Fibroblast of the conjunctiva (primary cell): Measurements from ENCODE around the gene CEP295NL.

ENCODE experiments used
- DNase-seq: peaks from one replicate; pipeline ENCODE4 v3.0.0-alpha.2; 2010; ENCODE audit warnings: low read depth

The CEP295NL gene

GRCh38 chr17:78864117-78864516 is 38.9 kb downstream of the CEP295NL start:
- DNase-seq = no peak

DNA sequence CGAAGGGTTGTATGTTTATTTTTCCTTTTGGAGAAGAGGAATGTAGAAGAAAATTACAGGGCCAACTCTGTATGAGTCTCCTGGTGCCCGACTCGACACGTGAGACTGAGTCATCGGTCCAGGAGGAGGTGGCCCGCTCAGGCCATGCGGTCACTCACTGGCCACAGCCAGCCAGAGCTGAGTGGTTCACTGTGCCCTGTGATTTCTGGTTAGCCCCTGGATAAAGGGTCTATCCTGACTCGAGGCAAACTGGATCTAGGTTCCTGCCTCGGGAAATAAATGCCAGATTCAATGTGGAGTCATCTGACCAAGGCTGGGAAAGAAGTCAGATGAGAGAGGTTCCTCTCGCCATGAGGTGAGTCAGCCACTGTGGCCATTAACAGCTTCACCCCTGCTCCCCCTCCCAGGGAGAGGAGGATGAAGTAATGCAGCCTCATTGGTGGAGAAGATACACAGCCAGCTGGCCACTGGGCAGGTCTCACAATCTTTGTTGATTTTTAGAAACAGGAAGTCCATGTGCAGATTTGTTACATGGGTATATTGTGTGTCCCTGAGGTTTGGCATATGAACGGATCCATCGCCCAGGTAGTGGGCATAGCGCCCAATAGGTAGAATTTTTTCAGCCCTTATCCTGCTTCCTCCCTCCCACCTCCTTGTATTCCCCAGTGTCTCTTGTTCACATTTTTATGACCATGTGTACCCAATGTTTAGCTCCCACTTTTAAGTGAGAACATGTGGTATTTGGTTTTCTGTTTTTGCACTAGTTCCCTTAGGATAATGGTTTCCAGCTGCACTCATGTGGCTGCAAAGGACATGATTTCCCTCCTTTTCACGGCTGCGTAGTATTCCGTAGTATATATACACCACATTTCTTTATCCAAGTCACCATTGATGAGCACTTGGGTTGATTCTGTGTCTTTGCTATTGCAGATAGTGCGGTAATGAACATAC is 40.7 kb downstream of the CEP295NL start:
- peak; percentile 91 for DNase-seq

GRCh38 chr17:78861229-78861628 is 41.8 kb downstream of the CEP295NL start:
- no peak for DNase-seq

- DNase-seq = no peak
These were observed 44.0 kb downstream of the CEP295NL start for GRCh38 chr17:78859051-78859450.

DNA sequence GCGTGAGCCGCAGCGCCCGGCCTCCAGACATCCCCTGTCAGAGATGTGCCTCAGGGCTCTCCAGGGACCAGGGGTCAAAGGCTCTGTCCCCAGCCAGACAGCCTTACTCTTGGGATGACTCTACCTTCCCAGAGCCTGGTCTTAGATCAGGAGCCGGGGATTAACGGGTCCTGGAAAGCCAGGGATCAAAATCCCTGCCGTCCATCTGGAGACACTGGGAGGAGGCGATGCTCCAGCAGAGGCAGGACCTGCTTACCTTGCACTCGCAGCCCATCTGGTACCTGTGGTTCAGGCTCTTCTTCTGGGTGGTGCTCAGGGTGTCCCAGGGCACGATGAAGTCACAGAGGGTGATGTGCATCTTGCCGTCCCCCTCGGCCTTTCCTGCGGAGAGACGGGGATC is 45.7 kb downstream of the CEP295NL start:
- no peak for DNase-seq

DNA sequence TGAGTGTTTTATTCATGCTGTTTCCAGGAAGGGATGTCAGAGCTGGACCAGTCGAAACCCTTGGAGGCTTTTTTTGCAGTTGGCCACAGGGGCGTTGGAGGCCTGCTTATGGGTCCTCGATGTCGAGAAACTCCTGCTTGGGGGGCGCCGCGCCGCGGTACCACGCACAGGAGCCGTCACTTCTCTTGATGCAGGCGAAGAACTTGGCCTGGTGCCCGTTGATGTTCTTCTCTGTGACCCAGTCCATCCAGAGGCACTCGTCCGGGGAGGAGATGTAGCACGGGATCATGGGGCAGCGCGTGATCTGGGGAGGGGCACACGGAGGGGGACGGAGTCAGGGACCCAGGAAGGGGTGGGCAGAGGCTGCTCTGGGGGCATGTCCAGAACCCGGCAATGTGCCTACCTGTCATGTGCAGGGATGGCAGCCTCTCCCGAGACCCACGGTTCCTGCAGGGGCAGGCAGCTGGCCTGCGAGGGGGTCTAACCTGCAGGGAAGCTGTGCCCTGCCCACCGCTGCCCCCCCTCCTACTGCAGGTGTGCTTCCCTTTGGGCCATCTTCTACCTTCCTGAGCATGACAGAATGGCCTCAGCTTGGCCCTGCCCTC is 47.3 kb downstream of the CEP295NL start:
- no peak for DNase-seq

DNA sequence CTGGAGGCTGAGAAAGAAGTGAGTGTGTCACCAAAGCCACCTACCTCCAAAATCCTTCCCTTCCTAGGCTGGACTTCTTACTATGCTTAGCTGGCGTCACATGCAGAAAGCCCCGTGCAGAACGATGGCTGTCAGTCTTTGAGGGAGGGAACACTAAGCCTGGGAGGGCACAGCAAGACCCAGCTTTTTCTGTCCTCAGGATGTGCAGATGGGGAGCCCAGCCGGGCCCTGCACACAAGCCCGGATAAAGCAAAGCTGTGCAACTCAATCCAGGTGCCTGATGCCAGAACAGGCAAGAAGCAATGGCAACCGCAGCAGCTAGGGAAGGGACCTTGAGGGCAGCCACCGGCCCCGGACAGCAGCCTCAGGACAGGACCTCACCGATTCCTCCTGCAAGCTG is 48.5 kb downstream of the CEP295NL start:
- DNase-seq = no peak

DNA sequence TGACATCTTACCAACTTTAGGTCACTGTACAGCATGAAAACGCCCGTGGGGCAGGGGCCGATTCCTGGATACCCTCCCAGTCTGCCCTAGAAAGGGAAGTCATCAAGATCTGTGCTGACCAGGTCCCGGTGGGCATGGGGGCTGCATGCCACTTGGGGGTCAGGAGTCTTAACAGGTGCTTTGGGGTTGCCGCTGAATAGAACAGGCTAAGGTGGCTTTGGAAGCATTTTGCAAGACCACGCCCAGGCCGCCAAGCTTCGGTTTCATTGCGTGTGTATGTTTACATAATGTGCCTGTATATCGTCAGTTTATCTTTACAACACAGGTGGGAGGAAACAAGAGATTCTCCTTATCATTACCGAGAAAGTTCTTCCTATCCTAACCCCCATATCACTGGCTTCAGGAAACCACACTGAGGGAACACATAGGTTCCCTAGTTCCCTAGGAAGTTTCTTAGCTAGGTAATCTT is 49.0 kb downstream of the CEP295NL start:
- DNase-seq = no peak

GRCh38 chr17:78852709-78853121 is 50.3 kb downstream of the CEP295NL start:
- DNase-seq = no peak

DNA sequence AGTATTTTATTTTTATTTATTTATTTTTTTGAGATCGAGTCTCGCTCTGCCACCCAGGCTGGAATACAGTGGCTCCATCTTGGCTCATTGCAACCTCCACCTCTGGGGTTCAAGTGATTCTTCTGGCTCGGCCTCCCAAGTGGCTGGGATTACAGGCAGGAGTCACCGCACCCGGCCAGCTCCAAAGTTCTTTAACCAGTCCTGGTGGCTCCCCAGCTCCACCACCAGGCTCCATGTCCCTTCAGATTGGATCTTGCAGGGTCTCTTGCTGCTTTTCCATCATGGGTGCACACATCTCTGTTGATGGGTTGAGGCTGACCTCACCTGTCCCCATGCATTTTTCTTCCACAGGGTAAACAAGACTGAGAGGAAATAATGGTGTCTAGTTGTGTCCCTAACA is 54.0 kb downstream of the CEP295NL start:
- no peak for DNase-seq

- no peak for DNase-seq
These were observed 55.9 kb downstream of the CEP295NL start for GRCh38 chr17:78847052-78847451.

- no peak for DNase-seq
These were observed 58.5 kb downstream of the CEP295NL start for GRCh38 chr17:78844301-78845005.

DNA sequence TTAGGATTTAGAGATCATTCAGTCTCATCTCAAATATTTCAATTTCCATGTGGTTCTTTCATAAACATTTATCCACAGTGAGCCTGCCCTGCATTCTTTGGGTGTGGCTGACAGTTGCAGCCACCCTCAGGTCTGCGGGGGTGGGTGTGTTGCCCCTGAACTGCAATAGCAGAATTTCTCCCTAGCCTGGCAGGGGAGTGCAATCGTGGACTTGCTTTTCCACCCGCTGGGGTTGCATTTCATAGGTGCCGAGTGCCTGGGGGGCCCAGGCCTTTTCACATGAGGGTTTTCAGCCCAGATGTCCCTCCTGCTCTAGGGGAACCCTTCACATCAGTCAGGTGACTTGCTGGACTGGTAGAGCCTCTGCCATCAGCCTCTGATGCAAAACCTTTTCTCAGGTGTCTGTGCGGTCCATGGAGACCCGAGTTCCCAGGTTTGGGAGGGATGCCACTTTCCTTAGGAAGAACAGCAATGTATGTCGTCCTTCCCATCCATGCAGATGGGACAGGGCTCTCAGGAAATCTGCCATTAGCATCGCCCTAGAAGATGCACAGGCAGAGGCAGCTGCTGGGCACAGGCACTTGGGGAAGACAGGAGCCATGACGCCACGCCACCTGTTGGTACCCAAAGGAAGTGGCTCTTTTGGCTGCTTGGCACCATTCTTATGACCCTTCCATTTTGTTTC is 60.0 kb downstream of the CEP295NL start:
- DNase-seq = no peak

DNA sequence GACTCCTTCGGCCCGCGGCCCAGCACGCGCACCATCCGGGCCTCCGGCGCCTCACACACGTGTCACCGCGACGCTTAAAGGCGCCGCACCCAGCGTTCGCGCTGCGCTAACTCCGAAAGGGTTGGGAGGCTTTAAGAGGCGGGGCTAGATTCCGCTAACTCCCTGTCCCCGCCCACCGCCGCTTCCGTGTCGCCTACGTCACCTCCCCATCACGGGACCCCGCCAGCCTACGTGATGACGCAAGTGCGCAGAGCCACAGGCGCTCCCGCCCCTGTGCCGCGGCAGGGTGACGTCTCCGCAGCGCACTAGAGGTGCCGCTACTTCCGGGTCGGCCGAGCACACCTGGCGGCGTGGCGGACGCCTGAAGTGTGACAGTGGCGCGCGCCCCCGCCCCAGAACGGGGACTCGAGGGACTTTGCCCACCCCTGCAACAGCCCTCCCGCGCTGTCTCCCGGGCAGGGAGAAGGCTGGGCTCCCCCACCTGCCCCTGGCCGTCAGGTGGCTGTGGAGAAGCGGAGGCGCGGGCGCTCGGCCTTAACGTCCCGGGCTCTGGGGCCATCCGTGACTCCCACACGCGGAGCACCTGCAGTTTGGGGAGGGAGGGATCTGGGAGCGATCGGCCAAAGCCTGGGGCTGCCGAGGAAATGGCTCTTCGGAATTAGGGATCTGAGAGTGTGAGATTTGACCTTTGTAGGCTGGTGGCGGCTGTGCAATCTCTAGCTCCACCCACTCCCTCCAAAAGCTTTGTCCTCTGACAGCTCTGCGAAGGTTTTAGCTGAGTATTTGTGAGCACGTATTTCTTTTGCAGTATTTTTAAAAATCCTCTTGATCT is 62.0 kb downstream of the CEP295NL start, which contains the start of gene USP36:
Gene USP36, minus strand, starts transcription at position 35 of the 832 bp plus-strand sequence. CDS start 4,451 bp downstream, outside the sequence.
- DNase-seq = peak; percentile 98
